HG03469 (cell line): ENCODE data around the gene TSEN54.

Experiments used
- ATAC-seq: cut with Tn5 transposase; IDR thresholded peaks from one replicate; pipeline ENCODE4 v1.9.1; 2021; ENCODE audit warnings: mild to moderate bottlenecking, moderate library complexity, moderate number of reproducible peaks; ENCODE audit not compliant: unreplicated experiment

TSEN54 gene

DNA sequence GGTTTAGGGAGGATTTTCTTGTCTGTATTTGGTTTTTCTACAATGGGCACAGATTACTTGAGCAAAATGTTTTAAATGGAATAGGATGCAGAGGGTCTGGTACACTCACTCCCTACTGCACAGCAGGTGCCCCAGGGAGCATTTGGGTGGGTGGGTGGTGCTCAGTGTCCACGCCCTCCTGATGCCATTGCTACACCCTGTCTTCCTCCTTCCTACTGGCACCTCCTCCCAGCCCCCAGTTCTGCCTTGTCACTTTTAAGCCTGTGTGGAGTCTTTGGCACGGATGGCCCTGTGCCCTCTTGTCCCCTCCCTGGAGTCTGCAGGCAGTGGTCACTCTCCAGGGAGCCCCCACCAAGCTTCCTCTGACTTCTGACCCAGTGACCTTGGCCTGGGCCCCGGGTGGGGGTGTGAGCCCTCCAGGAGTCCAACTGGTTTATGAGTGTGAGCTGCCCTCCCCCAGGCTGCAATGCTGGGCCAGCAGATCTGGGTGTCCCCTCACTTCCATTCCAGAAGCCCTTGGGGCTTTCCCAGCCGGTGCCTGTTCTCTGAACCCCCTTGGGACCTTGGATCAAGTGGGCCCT lies 24.7 kb downstream of the TSEN54 start:
- no peak for ATAC-seq

DNA sequence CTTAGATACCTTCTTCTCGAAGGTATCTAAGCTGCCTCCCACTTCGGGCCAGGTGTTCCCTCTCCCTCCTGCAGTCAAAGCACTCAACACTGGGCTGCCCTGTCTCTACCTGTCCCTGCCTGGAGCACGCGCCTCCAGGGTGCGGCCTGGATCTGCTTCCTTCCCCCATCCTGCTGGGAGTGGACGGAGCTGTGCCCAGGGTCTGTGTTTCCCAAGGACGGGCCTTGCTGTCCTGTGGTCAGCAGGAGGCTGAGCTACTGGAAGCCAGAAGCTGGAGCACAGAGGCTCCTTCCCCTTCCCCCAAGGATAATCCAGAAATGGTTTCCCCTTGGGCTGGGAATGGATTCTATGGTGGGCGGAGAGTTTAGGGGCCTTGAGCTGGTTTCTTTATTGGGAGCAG lies 25.9 kb downstream of the TSEN54 start:
- ATAC-seq, result no peak

DNA sequence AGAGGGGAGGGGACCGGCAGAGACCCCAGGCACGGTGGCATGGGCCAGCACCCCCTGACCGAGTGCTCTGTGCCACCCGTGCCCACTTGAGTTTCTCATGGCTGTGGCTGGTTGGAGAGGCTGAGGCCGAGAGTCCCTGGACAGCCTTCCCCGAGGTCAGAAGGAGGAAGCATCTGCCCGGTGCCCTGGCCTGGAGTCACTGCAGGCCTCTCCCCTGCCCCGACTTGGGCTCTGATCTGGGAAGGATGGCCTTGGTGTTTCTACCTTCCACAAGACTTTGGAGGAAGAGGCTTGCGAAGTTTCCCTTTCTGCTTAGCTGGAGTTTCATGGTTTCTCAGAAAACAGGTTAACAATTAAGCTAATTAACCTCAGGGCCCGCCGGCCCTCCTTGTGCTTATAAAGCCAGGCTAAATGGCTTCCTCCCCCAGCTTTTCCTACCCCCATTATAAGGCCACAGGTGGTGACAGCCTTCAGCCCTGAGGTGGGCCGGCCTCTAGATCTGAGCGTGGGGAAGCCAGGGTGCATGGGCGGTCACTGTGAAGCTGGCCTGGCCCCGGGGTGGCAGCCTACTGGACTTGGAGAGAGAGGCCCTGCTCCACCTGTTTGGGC lies 26.5 kb downstream of the TSEN54 start:
- ATAC-seq, result no peak

DNA sequence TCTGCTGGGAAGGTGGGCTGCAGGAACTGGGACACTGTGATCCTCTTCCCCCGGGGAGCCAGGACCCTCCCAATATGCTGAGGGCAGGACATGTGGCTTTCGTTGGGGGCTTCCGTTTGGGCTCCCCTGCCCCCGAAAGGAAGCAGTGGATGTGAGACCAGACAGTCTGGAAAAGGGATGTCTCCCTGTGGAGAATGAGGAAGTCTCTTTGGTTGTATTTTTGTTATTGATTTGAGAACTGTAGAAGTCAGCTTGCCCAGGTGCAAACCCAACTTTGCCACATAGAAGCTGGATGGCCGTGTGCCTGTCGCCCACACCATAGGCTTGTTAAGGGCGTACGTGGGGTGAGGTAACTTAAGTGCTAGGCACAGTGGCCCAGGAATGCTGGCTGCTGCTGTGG lies 27.9 kb downstream of the TSEN54 start:
- no peak for ATAC-seq

DNA sequence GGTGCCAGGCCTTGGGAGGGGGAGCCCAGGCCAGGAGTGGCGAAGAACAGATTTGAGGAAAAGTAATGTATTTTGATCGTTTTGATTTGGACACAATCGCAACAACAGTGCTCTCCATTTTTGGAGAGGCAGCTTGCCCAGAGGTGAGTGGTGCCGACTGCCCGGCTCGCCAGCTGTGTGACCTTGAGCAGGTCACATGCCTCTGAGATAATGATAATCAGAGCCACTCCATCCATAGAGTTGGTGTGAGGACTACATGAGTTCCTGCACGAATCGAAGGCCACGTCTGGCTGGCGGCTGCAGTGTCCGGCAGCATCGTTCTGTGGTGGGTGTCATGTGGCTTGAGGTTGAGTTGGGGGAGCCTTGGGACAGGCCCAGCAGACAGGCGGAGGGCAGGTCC lies 29.9 kb downstream of the TSEN54 start:
- no peak for ATAC-seq

DNA sequence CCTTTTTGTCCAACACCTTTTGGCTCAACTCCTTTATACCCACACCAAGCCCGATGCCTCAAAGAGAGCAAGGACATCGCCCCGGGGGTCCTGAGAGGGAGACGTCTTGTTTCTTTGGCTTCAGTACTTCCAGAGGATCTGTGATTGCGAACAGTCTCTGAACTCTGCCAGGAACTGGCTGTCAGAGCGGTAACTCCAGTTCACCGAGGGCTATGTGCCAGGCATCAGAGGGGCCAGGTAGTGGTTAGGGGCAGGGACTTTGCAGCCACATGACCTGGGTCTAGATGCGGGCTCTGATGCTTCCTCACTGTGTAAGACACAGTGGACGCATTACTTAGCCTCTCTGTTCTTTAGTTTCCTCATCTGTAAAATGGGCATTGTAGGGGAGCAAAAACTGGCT lies 30.8 kb downstream of the TSEN54 start:
- no peak for ATAC-seq

DNA sequence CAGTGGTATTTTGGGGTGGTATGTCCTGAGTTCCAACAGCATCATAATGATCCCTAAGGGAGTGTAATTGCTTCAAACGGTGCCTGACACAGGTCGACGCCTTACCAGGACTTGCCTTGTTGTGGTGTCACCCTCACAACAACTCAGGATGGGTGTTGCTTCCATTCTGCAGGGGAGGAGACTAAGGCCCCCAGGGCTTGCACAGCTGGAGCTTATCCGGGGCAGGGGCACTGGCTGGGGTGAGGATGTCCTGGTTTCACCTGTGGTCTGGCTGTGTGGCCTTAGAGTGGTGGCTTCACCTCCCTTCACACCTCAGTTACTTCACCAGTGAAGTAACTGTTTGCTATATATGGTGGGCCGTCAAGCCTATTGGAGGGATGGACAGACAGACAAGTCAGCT lies 32.5 kb downstream of the TSEN54 start:
- ATAC-seq, result no peak

DNA sequence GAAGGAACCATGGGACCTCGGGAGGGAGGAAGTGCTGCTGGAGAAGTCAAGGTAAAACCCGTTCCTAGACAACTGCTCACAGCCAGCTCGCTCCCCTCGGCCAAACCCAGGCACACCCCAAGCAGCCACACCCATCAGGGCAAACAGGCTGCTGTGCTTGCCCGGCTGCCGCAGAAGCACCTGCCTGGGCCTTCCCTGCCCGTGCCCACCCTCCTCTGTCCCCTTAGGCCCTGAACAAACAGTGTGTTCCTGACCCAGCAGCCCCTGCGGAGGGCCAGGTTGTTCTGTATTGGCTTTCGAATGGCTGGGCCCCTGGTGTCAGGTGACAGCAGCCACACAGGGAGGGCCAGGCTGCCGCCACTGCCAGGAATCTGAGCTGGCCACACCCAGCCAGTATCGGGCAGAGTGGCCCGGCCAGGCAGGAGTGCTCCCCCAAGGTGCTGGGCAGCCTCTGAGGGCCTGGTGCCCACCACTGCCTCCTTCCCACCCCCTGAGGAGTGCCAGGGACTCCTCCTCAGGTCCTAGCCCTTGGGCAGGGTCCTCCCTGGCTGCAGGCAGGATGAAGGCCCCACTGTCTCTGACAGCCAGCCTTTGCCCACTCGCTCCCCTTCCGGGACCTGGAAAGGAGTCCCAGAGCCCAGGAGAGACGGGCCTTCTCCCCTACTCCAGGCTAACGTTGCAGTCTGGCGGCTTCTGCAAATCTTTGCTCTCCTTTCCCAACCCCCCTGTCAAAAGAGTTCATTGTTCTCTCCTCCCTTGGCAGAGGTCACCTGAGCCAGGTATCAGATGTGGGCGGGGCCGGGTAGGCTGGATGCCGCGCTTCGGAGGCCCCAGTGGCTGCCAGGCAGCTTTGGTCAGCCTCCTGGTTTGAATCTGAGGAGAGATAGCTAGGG lies 33.2 kb downstream of the TSEN54 start:
- ATAC-seq, result no peak

DNA sequence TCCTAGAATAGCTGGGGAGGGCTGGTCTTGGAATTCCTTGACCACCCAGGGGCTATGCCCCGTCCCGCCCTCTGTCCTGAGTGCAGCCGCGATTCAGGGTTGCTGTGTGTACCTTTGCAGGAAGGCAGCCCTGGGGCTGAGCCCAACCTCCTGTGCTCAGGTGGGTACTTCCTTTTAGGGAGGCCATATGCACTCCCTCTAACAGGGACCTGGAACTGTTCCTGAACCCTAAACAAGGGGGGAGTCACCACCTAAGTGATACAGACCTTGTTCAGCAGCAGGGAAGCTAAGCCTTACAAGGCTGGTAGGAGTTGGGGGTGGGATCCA lies 33.8 kb downstream of the TSEN54 start:
- ATAC-seq, result no peak

DNA sequence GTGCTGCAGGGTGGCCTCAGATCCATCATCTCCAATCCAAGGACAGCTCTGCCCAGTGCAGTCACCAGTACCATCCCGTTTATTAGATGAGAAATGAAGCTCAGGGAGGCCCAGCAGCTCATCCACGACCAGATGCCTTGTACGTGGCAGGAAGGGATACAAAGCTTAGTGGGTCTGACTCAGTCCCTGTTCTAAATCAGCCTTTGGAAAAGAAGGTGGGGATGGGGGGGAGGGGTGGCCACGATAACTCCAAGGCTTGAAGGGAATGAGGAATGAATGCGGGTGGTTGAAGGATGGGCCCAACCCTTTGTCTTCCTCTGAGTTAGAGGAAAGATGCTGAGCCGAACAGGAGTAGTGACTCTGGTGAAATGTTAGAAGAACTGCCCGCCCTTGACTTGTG lies 34.9 kb downstream of the TSEN54 start:
- ATAC-seq, result no peak

DNA sequence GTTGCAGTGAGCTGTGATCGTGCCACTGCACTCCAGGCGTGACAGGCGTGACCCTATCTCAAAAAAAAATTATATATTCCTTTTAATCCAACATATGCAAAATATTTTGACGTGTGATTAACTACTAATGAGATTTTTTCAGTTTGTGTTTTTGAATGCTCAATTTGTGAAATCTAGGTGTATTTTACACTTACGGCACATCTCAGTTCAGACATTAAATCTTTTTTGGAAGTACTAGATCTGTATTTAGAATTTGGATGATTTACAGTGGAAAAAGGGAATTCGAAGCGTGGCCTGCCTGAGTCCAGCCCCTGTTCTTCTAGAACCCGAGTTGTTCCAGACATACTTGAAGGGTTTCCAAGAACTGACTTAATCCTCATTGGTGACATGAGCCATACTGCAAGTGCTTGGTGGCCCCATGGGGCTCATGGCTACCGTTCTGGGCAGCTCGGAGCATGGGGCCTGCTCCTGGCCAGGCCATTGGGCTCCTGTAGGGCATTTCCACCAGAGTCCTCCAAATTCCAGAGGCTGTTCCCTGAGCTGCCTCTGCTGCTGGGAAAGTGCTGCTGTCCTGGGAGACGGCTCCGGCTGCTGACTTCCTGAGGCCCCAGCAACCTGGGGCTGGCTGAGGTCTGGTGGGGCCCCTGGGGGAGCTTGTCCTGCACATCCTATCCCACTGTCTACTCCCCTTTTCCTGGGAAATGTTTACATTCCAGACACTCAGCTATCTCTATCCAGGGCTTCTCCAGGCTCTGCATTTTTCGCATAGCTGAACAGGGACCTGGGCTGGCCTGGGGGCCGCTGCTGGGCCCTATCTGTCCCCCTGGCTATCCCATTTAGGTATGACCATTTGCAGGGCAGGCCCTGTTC lies 36.3 kb downstream of the TSEN54 start:
- no peak for ATAC-seq

DNA sequence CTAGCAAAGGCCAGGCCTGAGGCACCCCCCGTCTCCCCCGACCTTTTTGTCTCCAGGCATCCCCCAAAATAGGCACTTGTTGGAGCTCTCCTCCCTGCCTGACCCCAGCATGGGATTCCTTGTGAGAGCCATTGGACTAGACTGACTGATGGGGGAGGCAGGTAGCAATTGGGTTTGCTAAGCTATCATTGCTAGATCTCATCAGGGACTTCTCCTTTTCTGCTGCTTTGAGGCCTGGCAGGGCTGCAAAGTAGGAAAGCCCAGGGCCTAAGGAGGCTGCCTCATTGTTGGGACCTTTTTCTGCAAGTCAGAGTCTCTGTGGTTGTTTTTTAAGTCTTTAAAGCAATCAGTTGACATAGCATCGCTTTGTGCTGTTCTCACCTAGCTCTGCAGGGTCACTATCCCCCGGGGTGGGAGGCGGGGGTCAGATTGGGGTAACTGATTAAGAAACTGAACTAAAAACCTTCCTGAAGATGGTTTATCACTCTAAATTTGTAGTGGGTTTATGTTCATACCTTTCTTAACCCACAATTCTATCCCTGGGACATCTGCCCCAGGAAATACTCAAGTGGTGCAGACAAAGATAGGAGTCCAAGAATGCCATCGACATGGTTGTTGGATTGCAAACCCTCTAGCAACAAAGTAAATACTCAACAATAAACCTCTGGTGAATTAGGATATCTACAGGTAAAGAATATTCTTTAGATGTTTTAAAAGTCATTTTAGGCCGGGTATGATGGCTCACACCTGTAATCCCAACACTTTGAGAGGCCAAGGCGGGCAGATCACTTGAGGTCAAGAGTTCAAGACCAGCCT lies 37.2 kb downstream of the TSEN54 start:
- ATAC-seq, result no peak

DNA sequence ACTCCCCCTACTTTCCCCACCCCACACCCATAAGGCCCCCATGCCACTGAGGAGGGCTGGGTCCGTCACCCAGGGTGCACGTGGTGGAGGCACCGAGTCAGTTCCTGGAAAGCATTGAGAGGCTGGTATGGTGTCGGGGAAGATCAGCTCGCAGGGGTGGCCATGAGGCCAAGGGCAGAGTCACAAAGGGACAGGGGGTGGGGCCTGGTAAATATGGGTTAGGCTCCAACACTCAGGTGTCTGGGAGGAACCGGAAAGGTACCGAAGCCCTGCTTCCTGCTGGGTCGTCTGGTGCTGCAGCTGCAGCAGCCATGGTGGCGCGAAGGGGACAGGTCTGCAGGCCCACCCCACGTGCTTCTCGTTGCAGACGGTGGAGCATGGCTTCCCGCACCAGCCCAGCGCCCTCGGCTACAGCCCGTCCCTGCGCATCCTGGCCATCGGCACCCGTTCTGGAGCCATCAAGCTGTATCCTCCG lies 39.4 kb downstream of the TSEN54 start:
- ATAC-seq, result no peak

DNA sequence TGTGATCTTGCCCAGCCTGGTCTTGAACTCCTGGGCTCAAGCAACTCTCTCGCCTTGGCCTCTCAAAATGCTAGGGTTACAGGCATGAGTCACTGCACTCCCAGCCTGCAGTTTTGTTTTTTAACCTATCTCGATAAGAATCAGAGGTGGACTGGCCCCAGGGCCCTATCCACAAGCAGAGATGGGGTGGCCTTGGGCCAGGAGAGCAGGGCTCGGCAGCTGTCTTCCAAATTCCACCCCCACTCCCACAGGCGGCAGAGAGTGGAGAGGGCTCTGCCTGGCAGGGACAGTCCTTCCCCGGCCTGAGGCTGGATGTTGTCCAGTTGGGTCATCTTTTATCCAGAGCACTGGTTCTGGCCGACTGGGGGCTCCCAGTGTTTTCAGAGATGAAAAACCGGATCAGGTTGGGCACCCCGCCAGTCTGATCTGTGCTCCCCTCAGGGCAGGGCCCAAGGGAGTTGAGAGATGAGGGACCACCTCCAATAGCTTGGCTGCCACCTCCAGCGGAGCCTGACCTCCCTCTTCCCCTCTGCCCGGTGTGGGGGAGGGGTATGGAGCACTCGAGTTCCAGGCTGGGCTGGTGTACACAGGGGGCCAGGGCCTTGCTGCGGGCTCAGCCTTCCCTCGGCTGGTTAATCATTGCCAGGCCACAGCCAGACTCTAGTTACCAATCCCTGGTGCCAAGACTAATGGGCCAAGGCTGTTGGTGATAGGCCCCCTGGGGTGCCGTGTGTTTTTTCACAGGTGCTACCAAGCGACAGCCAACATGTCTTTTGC lies 40.9 kb downstream of the TSEN54 start:
- no peak for ATAC-seq

DNA sequence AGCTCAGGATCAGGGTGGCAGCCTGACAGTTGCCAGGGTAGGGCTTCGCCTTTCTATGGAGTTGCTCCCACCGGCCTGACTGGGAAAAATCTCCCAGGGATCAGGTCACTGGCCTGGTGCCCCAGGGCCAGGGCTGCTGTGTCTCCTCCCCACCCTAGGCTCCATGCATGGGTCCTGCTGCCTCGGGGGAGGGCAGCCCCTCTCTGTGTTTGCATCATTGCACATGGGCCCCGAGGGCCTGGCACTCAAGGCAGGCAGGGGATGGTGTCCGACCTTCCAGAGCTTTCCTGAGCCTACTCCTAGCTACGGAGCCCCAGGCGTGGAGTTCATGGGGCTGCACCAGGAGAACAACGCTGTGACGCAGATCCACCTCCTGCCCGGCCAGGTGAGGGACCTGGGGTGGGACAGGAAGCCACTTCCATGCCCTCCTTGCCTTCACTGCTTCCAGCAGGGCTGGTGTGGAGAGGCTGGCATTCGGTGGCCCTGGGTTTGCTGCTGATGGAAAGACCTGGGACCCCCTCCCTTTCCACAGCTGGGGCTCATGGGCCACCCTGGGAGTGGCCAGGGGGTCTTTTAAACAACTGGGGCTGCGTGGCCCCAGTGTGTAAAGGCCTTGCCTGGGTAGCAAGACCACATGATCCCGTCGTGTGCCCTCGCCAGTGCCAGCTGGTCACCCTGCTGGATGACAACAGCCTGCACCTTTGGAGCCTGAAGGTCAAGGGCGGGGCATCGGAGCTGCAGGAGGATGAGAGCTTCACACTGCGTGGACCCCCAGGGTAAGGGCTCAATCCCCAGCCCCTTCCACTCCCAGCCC lies 41.7 kb downstream of the TSEN54 start:
- no peak for ATAC-seq

DNA sequence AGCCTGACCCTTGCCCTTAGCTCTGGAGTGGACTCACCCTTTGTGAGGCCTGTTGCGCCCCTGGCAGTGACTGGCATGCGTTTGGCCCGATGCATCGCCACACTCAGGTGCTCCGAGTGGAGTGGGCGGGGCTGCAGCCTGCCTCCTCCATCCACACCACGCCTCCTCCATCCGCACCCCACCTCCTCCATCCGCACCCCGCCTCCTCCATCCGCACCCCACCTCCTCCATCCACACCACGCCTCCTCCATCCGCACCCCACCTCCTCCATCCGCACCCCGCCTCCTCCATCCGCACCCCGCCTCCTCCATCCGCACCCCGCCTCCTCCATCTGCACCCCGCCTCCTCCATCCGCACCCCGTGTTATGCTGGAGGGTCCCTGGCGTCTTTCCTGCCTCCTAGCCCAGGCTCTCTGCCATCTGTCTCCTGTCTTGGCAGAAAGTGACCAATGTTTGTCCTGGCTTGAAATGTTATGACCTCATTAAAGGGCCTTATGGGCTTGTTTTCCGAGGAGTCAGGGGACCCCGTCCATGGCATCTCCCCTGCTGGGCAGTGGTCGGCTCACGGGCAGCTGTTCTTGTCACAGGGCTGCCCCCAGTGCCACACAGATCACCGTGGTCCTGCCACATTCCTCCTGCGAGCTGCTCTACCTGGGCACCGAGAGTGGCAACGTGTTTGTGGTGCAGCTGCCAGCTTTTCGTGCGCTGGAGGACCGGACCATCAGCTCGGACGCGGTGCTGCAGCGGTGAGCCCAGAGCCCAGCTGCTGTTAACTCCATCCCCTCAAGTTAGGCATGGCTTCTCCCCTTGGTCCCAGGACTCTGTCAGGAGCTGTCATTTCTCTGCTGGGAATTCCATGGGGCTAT lies 42.6 kb downstream of the TSEN54 start:
- no peak for ATAC-seq

DNA sequence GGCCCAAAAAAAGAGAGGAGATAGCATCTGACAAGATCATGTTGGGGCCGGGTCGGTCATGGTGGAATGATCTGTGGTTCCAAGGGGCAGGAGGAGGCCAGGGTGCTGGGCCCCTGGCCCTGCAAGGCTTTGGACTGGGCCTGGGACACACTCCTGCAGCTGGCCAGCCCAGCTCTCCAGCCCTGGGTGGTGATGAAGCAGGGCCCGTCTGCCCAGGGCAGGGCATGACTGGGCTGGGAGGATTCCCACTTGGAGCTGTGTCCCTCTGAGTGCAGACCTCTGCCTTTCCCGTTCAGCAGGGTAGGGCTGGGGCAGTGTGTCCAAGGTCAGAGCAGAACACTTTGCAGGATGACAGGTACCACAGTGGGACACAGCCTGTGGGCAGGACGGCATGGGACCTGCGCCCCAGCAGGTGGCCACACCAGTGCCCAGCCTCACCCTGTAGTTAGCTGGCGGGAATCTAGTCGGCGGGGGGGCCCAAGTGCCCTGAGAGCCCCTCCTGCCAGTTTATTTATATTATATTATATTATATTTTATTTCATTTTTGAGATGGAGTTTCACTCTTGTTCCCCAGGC lies 43.7 kb downstream of the TSEN54 start:
- ATAC-seq, result no peak
